Activated naive CD4-positive, alpha-beta T cell treated with Interleukin-2 at 50 U/mL for 16 hours (primary cell): Measurements from ENCODE around the gene NELL1.

ENCODE experiments used
- DNase-seq: peaks from one replicate; pipeline ENCODE4 v3.0.0-alpha.2; 2020

Gene NELL1

DNA sequence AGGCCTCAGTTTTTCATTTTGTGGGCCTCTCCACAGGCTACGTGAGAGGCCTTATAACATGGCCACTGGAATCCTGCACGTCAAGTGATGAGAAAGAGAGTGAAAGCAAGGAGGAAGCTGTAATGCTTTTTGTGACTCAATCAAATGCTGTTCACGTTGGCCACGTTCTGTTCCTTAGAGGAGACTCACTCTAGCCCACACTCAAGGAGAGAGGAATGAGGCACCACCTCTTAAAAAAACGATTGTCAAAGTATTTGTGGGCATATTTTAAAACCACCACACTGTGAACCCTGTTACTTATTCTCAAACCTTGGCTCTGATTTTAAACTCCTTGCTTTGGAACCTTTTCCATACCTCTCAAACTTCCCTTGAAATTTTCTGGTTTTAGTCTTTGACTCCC is 705.0 kb downstream of the NELL1 start:
- no peak for DNase-seq

DNA sequence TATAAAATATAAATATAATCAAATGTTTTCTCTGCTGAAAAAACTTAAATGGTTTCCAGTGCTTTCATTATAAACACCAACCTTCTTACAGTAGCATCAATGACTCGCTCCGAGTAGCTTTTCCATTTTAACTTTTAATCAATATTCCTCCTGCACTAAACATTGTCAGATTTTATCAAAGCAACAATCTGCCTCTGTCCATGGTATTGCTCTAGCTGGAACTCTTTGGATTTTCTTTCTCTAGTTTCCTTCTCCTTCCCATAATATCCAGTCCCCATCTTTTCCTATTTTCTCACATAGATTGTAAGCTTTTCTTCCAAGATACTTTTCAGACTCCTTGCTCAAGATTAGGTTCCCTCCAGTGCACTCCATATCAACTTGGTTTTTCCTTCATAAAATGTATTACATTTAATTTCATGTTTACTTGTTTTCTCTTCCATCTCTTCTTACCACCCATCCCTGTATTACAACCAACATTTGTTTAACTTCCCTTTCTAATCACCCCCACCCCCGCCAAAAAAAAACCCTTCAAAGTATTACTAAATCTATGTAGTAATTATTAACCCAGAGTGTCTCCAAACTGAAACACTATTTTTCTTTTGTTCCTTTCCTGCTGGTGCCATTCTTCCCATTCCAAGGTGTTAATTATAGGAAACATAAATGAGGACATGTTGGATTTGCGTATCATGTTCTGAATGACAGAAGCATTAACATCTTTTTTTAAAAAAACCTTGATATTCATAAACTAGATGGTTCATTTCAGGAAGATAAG is 716.5 kb downstream of the NELL1 start:
- DNase-seq: no peak

DNA sequence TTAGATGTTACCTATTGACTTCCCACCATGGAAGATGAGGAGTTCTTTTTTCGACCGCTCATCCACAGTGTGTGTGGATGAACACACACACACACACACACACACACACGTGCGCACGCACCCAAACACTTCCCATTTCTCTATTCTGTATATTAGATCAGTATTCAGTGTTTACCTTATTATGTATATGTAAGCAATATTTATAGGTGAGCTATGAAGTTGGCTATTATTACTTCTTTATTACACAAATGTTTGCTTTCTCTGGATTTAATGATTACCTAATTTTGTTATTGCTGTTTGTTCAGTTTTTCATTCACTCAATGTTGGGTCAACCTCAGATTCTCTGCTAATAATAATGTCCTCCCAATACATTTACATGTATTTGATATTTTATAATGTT is 721.0 kb downstream of the NELL1 start:
- no peak for DNase-seq

DNA sequence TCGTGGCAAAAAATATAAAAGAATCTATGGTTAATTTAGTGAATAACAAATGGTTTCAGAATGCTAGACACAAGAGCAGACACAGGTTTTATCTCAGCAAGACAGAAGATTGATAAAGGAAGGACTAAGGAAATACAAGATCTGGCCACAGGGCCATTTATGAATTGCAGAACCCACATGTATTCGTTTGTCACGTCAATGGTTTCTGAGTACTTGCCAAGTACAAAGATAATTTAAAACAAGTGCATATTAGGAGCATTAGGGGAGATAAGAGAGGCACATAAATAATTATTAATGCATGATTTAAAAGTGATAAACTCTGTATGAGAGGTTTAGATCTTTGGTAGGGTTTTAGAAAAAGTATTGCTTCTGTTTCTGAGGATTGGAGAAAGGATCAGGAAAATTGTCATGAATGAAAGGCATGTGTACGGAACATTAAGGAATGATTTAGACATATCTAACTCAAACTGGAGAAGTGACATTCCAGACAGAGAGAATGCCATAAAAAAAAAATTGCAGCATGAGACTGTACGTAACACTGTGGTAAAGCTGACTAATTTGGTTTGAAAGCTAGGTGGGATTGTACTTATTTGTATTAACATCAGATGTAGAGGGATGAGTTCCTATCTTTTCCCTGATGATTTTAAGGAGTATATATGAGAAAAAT is 727.1 kb downstream of the NELL1 start:
- no peak for DNase-seq

DNA sequence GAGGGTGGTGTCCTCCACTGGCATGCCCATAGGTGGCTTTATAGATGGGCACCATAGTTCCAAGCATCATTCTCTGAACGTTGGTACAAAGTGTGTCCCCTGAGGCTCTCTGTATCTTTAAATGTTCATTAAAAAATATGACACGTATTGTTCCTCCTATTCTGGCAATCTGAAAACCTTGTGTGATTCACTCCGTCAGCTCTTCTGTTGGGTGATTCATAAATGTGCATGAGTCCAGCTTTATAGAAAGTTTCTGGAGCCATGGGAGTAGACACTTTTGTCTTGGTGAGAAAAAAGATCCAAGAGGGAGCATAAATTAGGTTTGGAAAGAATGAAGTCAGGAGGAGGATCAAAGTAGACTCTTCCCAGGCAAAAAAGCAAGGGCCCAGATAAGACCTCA is 728.8 kb downstream of the NELL1 start:
- DNase-seq: no peak

DNA sequence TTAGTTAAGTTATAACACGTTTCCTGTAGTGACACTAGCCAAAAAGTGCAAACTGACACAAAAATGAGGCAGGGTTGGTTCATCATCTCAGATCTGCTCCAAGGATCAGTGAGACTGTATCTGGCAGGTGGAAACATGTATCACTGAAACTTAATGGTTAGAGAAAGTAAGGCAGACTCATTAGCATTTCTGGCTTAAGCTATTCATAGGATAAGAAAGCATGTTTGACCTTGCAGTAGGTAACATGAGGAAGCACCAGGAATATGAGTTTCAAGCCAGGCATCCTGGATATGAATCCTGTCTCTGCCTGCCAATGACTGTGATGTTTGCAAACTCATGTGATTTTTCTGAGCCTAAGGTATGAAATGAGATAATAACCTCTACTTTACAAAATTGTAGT is 732.1 kb downstream of the NELL1 start:
- no peak for DNase-seq

DNA sequence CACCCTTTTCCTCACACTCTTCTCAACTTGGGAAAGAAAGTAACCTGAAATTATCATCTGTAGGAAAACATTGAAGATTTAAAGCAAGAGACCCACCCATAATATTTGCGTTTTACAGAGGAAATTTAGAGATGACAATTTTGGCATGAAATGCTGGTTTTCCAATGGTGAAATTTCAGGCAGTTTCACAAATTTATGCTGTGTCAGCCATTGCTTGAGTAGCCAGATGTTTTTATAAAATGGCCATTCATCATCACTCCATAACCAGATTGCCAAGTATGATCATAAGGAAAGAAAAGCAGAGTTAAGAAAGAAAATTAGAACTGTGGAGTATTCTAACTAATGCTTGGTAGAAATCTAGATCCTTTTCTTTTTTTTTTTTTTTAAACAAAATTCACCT is 732.9 kb downstream of the NELL1 start:
- no peak for DNase-seq

DNA sequence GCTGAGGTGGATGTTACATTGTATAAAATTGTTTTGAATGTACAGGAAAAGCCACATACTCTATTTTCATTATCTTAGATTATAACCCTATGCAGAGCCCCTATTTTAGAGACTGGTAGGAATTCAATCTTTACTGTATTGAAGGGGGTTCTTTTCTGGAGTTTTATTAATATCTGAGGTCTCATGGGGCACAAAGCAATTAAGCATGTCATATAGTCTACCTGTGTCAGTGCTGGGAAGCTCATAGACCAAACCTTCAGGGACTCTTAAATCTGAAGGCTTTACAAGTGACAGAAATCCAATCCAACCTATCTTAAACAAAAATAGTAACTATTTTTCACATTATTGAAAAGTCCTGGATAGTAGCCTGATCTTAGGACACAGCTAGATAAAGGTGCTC is 733.7 kb downstream of the NELL1 start:
- DNase-seq: no peak

DNA sequence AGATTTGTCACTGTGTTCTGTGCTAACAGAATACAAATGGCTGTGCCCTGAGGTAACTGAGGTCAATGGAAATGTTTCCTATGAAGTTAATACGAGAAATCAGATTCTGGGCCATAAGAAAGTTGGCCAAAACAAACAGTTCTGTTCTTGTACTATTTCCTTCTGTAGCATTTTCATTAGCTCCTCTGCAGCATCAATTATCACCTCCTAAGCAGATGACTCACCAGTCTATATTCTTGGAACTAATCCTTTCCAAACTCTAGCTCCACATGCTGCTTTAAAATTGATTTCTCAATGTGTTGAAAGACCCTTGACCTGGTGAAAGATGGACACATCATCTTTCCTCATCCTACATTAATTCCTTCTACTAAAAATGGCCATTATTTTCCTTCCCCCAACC is 736.0 kb downstream of the NELL1 start:
- DNase-seq: no peak

DNA sequence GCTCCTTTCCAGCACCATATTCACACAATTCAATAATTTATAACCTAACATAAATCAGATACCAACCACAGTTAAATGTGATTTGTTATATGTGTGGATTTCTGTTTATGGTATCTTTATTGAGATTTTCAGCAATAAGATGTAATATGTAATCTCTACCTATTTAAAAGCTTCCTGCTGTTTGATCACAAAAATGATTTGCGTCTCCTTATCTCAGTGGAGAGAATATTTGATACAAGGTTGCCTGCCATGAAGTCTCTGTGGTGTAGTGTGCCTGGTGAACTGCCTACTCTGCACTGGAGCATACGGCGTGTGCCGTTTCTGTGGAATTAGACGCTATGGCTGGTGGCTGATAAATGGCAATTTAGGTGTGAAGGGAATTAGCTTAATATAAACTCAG is 741.1 kb downstream of the NELL1 start:
- DNase-seq: no peak

DNA sequence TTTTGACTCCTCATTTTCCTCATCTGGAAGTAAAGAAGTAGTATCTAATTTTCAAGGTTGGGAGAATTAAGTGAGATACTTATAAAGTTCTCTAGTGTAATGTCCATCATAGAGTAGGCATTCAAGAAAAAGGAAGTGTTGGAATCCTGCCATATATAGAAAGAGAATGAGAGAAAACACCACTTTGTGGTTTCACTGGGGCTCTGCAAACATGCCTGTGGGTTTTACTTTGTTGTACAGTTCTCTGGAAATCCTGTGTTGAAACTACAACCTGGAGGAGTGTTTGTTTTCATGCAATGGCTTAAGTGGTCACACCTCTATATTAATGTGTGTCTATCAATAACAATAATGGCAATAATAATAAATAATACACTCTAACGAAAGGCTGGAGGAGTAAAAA is 741.7 kb downstream of the NELL1 start:
- no peak for DNase-seq

DNA sequence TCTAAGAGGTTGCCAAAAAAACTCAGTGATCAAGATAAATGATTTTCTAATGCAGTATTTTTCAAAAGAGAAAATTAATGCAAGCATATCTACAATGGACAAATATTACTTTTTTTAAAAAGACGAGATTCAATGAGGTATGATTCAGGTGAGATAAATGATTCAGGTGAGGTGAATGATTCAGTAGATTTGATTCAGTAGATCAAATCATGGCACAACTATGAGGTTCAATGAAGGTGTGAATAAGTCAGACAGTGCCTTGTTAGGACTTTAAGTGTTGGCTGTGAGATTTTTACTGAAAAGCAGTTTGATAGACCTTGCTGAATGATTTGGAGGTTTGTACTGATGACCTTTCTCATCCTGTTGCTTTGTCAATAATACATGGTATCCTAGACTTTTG is 742.2 kb downstream of the NELL1 start:
- no peak for DNase-seq

DNA sequence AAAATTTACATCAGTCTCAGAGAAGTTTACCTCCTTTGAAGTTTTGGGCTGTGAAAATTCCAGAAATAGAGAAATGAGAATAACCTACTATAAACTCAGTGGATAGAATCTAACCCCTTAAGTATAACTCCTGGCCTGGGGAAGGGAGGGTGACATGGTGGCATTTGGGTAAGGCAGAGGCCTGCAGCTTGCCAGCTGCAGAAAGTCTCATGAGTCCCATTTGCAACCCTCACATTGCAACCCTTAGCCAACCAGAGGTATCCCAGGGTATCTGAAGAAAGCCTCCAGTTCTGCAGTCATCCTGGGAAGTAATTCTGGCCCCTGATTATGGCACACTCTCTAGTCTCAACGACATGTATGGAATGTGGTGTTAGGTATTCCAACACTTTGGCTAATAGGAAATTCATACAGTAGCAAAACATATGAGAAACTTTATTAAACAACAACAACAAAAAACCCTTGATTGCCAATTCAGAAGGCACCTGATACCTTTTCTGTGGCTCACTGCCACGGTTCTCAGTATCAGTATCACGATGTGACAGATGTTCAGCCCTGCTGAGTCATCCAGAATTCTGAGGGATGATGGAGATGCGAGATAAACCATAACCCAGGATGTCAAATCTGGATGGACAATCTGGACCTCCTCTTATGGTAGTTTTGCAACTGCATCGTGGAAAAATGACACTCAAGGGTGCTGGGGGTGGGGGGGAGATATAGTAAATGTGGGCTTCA is 743.4 kb downstream of the NELL1 start:
- no peak for DNase-seq

DNA sequence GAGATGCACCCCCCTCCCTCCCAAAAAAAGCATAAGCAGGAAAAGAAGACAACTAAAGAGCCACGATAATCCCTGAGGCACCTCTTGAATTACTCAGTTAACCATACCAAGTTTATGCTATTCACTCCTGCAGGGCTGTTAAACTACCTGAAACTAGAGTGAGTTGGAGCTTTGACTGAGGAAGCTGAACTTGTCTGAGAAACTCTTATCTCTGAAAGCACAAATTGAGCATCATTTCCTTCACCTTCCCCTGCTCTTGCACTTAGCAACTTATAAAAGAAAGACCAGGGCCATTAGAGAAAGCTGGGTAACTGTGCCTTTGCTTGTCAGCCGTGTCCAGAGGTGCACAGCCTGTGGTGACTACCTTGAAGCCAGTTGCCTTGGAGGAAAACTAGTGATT is 745.6 kb downstream of the NELL1 start:
- DNase-seq: no peak

DNA sequence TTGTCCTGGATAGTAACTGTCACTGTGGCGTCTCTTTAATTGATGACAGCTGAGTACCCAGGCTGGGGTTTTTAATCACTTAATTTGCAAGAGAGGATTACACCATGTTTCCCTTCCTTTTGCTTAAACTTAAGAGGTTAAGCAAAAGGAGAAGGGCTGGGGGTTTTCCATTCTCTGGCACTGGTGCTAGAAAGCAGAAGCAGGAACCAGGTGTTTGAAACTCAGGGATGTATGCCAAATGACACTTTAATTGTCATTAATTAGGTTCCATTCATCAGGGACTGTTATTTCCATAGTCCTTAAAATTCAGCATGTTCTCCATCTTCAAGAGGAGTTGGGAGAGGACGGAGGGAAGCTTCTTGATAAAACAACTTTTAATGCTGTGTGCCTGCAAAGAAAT is 746.2 kb downstream of the NELL1 start:
- DNase-seq: no peak

DNA sequence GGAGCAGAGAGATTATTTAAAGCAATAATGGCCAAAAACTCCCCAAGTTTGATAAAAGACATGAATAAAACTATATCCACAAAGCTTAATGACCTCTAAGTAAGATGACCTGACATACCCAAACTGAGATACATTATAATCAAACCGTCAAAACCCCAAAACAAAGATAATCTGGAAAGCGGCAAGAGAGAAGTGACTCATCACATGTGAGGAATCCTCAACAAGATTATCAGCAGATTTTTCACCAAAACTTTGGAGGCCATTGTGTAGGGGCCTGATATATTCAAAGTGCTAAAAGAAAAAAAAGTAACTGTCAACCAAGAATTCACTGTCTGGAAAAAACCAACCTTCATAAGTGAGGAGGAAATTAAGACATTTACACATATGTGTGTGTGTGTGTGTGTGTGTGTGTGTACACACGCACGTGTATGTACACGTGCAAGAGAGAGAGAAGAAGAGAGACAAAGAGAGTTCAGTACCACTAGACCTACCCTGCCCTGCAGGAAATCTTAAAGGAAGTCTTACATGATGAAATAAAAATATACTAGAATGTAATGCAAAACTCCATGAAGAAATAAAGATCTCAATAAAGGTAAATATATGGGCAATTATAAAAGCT is 752.4 kb downstream of the NELL1 start:
- no peak for DNase-seq

DNA sequence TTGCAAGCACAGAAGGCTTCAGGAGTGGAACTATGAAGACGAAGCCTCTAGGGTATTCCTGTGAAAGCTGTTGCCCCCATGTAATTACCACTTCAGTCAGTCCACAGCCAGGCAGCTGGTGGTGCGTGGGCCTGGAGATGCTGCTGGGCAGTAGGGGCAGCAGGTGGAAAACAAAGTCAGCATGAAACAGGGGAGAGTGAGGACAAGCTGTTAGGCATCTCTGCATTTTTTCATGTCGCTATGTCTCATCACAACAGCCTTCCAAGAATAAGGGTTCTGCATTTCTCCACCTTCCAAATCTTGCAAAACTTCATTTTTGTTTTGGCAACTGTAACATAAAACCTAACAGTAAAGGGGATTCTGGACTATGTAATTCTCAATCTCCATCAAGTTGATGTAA is 757.5 kb downstream of the NELL1 start:
- no peak for DNase-seq

DNA sequence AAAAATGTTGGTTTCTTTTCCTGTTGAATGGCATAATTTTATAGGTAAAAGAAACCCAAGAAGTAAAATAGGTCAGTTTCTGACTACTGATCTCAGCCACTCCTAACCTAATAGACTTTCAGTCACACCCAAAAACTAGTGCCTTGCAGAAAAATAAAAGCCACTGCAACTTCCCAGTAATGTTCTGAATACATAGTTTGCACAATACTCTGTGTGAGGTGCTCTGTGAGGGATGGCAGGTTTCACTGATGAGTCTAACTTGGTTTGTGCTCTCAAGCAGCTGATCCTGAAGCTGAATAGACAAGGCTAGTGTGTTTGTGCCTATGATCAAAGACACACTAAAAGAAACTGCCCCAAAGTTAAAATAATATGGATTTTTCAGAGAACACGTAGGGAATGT is 758.3 kb downstream of the NELL1 start:
- DNase-seq: no peak

DNA sequence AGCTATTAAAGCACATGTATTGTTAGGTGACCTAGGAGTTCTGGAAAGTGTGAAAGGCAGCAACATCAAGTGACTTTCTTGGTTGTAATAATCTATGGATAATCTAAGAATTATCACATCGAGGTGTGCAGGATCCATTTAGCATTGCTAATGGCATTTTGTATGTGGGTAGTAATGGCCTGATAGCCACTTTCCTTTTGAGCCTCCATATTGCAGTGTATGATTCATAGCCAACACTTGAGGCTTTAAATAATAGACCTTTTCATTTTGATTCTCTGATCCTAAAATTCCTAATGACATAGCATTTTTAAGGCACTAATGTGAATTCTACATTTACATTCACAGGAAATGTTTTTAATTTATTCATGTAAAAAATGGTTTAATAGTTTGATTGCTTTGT is 759.4 kb downstream of the NELL1 start:
- DNase-seq: no peak

DNA sequence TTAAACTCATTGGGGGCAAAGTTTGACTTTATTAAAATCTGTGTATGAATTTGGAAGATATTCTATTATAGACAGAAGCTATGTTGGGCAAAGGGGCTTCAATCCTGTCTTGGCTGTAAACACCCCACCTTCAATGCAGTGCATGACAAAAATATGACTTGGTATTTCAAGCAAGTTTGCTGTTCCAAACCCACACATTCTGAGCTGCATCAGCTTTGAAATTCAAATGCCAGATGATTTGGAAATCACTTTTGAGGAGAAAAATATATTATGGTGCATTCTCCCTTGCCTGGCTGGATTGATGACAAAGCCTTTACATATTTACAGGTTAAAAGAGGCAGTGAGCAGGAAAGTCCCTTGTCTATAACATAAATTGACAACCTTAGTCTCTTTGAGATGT is 760.0 kb downstream of the NELL1 start:
- no peak for DNase-seq

DNA sequence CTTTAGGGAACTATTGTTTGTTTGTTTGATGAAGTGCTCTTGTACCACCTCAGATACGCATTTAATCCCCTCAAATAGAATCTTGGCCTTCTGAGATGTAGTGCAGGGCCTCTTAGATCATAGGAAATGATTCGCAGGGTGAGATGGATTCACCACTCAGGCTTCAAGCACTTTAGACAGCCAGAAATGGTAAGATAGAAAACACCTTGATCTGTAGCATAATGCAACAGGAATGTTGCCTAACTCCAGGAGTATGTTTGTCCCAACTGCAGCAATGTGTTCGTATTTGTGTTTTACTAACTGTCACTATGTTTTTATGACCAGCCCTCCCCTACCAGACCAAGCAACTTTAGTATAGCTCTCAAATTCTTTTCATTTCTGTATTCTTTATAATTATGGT is 761.2 kb downstream of the NELL1 start:
- DNase-seq: no peak

DNA sequence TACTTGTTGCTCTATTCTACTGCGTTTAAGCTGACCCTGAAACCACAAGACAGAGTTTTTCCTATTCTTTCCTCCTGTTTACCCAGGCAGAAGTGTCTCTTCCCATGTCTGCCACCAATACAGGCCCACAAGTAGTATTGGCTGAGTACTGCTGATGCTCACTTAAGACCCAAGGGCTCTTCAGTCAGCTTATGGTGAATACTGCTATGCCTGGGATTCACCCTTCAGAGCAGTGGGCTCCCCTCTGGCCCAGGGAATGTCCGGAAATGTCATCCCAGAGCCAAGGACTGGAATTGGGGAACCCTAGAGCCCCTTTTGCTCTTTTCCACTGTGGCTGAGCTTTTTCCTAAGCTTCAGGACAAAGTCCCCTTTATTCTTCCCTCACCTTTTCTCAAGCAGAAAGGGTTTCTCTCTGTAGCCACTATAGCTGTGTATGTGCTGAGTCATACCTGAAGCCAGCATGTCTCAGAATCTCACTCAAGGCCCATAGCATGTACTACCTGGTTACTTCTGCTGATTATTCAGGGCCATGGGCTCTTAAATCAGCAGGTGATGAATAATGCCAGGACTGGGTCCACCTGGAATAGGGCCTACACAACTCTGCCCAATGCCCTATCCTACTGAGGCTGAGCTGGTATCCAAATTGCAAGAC is 777.7 kb downstream of the NELL1 start:
- no peak for DNase-seq

DNA sequence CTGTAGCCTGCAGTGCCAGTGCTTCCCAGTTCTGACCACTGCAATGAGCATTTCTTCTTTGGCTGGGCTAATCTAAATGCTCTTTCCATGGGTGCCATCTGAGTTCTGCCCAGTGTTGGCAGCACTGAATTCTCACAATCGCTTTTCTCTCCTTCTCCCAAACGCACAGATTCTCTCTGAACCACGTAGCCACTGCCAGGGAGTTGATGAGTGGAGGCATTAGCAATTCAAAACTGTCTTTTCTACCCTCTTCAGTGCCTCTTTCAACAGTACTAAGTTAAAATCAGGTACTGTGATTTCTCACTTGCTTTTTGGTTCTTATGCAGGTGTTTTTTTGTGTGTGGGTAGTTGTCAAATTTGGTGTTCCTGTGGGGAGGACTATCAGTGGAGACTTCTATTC is 778.5 kb downstream of the NELL1 start:
- no peak for DNase-seq
